OCI-LY7 (cell line): ENCODE data around the gene TOLLIP.

Experiments used
- CTCF ChIP-seq: fragments of 200-600 bp; sonication (generic); conservative IDR thresholded peaks from 2 replicates; pipeline ENCODE4 v1.5.1; 2014; ENCODE audit warnings: mild to moderate bottlenecking, antibody characterized with exemption, low read length, moderate library complexity, mixed read lengths
- EZH2phosphoT487 ChIP-seq: fragments of 200-600 bp; sonication (generic); IDR thresholded peaks from 2 replicates; pipeline ENCODE4 v1.6.1; 2018; ENCODE audit warnings: low read depth, borderline replicate concordance, mild to moderate bottlenecking, mixed run types, antibody characterized with exemption, low read length, moderate library complexity, mixed read lengths

- TF ChIP-seq CTCF (no peak), EZH2phosphoT487 (no peak)
These were observed 16.5 kb downstream of the TOLLIP start for GRCh38 chr11:1292644-1293618.
